ENCODE data around the gene DOK4.

- TF ChIP-seq POLR2A (IDR thresholded peaks at IDR 0.05; ENCODE audit: low read depth, low read length) (no peak), CTCF (IDR thresholded peaks at IDR 0.05; ENCODE audit: extremely low read depth in 1 of 2, insufficient read depth in 1 of 2, low read depth in 1 of 2, low read length in 2 of 2) (no peak), GATA2 (IDR thresholded peaks at IDR 0.05; ENCODE audit: insufficient read depth, insufficient read length, low read depth, low read length) (no peak), MYC (IDR thresholded peaks at IDR 0.05; ENCODE audit: low read depth, low read length) (no peak), POLR2AphosphoS5 (IDR thresholded peaks at IDR 0.05; ENCODE audit: insufficient read depth, low read depth, low read length) (no peak)
These were observed 16.3 kb downstream of the DOK4 start for GRCh38 chr16:57469917-57470470.

Data from endothelial cell of umbilical vein (primary cell).